Measurements from ENCODE around the gene TTC6. TPM values are rescaled to one million over a fixed set of nuclear protein-coding genes. Genes with fewer than 3 reads are reported as not detected.
A peak's percentile ranks its signal among the peaks of the same experiment; 100 is the strongest.

The TTC6 gene
- total RNA-seq, 2 donors from 2014 or later = not detected

DNA sequence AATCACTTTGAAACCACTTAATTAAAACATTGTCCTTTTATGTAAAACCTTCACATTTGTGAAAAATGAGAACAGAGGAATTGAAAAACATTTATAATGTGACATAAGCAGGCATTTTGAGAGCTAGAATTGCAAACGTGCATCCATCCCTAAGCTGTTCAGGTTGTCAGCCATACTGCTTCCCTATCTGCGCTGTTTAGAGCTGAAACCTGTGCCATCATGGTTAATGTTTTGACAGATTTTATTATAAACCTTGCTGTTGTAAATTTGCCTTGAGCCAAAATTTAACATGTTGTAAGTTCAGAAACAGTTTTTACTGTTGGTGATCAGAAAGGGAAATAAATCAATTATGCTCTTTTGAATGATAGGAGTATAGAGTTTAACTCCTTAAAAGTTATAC is 32.2 kb upstream of the TTC6 start:
- peaks cover 12% of the 10 kb centered on the region for H3K4me1 ChIP-seq
- ATAC-seq (no peak), DNase-seq (no peak)
- WGBS, 2 donors = 79 to 81% methylated on average over 2 of the region's 2 CpGs
- H3K27ac ChIP-seq = no peak overlapping the region
- no peak overlapping the region for H3K4me3 ChIP-seq
- no peaks in the 10 kb centered on the region for H3K27me3 ChIP-seq
- TF ChIP-seq, protein P1, sequence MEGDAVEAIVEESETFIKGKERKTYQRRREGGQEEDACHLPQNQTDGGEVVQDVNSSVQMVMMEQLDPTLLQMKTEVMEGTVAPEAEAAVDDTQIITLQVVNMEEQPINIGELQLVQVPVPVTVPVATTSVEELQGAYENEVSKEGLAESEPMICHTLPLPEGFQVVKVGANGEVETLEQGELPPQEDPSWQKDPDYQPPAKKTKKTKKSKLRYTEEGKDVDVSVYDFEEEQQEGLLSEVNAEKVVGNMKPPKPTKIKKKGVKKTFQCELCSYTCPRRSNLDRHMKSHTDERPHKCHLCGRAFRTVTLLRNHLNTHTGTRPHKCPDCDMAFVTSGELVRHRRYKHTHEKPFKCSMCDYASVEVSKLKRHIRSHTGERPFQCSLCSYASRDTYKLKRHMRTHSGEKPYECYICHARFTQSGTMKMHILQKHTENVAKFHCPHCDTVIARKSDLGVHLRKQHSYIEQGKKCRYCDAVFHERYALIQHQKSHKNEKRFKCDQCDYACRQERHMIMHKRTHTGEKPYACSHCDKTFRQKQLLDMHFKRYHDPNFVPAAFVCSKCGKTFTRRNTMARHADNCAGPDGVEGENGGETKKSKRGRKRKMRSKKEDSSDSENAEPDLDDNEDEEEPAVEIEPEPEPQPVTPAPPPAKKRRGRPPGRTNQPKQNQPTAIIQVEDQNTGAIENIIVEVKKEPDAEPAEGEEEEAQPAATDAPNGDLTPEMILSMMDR (IDR thresholded peaks at IDR 0.05) = no peak
- TF ChIP-seq POLR2A (IDR thresholded peaks at IDR 0.05) = no peak
- no peaks in the 10 kb centered on the region for H3K9me3 ChIP-seq
- intact Hi-C loops (cut with DNase I) = no loop called here
- no peaks in the 10 kb centered on the region for H3K36me3 ChIP-seq (replicated peaks in 1 of 2; ENCODE audit: insufficient read depth in 1 of 2, low read depth in 2 of 2)

DNA sequence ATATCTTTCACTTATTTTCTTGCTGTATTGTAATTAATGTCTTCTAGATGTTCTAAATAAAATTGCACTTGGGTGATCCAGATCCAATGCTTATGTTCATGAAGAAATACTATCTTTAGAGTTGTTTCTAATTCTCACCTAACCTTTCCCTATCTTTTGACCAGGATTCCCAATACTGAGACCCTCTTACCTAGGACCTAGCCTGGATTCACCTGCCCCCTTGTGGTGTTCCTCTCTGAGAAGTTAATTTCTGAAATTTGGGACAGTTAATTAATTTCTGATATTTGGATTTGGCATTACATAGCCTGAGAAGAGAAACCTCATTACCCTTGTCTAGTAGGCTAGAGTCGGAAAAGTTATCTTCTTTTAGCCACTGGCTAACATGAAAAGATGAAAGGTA is 29.9 kb upstream of the TTC6 start:
- ATAC-seq (no peak), DNase-seq (no peak)
- no peak overlapping the region for H3K27ac ChIP-seq
- H3K4me1 ChIP-seq = peaks cover 12% of the 10 kb centered on the region
- no peaks in the 10 kb centered on the region for H3K9me3 ChIP-seq
- WGBS, 2 donors = 81 to 96% methylated on average over 1 of the region's 1 CpG
- H3K27me3 ChIP-seq = no peaks in the 10 kb centered on the region
- no peak for TF ChIP-seq POLR2A (IDR thresholded peaks at IDR 0.05)
- TF ChIP-seq, protein P1 (IDR thresholded peaks at IDR 0.05) = peak in 2 of 7 experiments; percentile 8 to 18
- H3K36me3 ChIP-seq (replicated peaks in 1 of 2; ENCODE audit: insufficient read depth in 1 of 2, low read depth in 2 of 2) = no peaks in the 10 kb centered on the region
- intact Hi-C loops (cut with DNase I) = no loop called here
- H3K4me3 ChIP-seq = no peak overlapping the region

DNA sequence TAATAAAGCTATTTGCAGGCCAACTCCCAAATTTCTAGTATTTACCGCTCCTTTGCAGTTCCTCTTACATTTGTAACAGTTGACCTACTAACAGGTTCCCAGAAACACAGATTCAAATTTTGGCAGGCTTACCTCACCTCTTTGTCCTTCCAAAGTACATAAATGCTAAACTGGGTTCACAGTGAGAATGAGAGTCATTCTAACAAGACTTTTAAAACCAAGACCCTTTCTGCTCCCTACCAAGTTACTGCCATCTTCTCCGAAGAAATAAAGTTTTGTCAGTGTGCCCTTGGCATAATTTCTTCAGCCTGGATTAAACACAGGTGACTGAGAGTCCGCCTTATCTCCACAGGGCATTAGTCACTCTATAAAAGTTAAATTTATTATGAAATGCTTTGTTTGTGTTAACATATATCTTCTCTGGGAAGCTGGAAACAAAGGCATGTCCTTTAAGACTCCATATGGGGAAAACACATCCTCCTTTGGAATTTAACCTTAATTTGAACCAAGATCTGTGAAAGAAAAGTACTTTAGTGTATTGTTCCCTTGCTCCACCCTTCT is 28.5 kb upstream of the TTC6 start:
- H3K36me3 ChIP-seq (replicated peaks in 1 of 2; ENCODE audit: insufficient read depth in 1 of 2, low read depth in 2 of 2) = no peaks in the 10 kb centered on the region
- TF ChIP-seq POLR2A (IDR thresholded peaks at IDR 0.05) = no peak
- TF ChIP-seq, protein P1 (IDR thresholded peaks at IDR 0.05) = no peak
- 11 to 19% methylated on average over 3 of the region's 3 CpGs for WGBS, 2 donors
- peaks cover 12% of the 10 kb centered on the region for H3K4me1 ChIP-seq
- H3K4me3 ChIP-seq = no peak overlapping the region
- ATAC-seq (peak; percentile 65), DNase-seq (no peak)
- intact Hi-C loops (cut with DNase I) = no loop called here
- H3K27me3 ChIP-seq = no peaks in the 10 kb centered on the region
- H3K9me3 ChIP-seq = no peaks in the 10 kb centered on the region
- peak overlapping the region in 2 of 4 donors; percentile 10 to 17 for H3K27ac ChIP-seq

DNA sequence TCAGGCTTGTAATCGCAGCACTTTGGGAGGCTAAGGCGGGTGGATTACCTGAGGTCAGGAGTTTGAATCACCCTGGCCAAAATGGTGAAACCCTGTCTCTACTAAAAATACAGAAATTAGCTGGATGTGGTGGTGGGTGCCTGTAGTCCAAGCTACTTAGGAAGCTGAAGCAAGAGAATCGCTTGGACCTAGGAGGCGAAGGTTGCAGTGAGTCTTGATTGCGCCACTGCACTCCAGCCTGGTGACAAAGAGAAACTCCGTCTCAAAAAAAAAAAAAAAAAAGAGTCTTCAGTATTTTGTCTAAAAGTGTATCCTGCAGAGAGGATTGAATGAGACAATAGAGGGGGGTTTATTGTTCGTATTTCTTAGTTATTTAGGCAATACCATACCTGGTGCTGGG is 25.7 kb upstream of the TTC6 start:
- TF ChIP-seq, protein P1 (IDR thresholded peaks at IDR 0.05) = no peak
- TF ChIP-seq POLR2A (IDR thresholded peaks at IDR 0.05) = no peak
- 89 to 91% methylated on average over 7 of the region's 7 CpGs for WGBS, 2 donors
- H3K36me3 ChIP-seq (replicated peaks in 1 of 2; ENCODE audit: insufficient read depth in 1 of 2, low read depth in 2 of 2) = no peaks in the 10 kb centered on the region
- no peak overlapping the region for H3K27ac ChIP-seq
- intact Hi-C loops (cut with DNase I) = no loop called here
- H3K27me3 ChIP-seq = no peaks in the 10 kb centered on the region
- ATAC-seq (no peak), DNase-seq (no peak)
- H3K9me3 ChIP-seq = no peaks in the 10 kb centered on the region
- peaks cover 12% of the 10 kb centered on the region for H3K4me1 ChIP-seq
- no peak overlapping the region for H3K4me3 ChIP-seq

DNA sequence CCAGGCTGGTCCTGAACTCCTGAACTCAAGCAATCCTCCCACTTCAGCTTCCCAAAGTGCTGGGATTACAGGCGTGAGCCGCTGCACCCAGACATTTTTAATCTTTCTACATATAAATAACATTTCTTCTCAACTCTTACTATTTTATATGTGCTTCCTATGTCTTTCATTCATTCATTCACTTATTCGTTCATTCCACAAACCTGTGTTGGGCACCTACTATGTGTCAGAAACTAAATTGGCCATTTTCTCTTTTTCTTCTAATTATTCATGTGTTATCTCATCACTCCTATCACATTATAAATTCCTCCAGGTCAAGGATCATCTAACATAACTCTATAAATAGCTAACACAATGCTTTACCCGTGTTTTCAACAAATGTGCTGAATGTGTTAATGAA is 24.0 kb upstream of the TTC6 start:
- Histone ChIP-seq H3K27ac (no peak overlapping the region), H3K36me3 (replicated peaks in 1 of 2; ENCODE audit: insufficient read depth in 1 of 2, low read depth in 2 of 2) (no peaks in the 10 kb centered on the region), H3K4me1 (peaks cover 12% of the 10 kb centered on the region), H3K4me3 (no peak overlapping the region), H3K27me3 (no peaks in the 10 kb centered on the region), H3K9me3 (no peaks in the 10 kb centered on the region)
- no peak for DNase-seq
- TF ChIP-seq, protein P1 (IDR thresholded peaks at IDR 0.05) = no peak
- TF ChIP-seq POLR2A (IDR thresholded peaks at IDR 0.05) = no peak
- ATAC-seq = no peak
- intact Hi-C loops (cut with DNase I) = no loop called here
- WGBS, 2 donors = 86 to 87% methylated on average over 4 of the region's 4 CpGs
